ENCODE results near the gene TMEM140. TPM values are rescaled to one million over a fixed set of nuclear protein-coding genes. Genes with fewer than 3 reads are reported as not detected.

TMEM140 gene
- total RNA-seq, 8 experiments from 2014 or later = 4.7 to 18.5 (median 11.4) TPM

DNA sequence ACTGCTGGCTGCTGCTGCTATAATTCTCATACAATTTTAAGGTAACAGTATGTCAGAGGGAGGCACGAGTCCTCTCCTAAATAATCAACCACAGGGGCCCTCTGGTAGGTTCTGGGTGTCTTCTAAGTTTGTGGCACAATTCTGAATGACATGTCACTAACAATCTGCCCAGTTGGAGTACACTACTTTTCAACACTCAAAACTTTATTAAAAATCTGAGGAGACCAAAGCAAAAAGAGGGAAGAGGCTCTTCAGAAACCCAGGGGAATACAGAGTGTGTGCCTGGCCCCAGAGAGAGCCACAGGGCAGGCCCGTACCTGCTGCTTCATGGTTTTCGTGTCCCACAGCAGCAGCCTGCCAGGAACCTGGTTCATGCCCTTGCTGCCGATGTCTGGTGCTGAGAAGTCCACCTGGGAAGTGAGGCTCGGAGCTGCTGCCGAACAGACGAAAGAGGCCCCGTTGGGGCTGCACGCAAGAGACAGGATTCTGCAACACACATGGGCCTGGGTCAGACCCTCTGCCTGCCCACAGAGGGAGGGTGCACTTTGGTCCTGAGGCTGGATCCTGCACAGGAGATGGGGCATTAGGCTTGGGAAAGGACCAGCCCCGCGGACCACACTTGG is 45.2 kb downstream of the TMEM140 start:
- 0 to 100% (median 89%) methylated on average over 1 to 5 of the region's 11 CpGs; no CpG with 5 or more reads in 5 of the 10 experiments for WGBS, 10 experiments
- Histone ChIP-seq H3K27ac (no peak overlapping the region), H3K4me1 (replicated peaks in 1 of 2) (no peaks in the 10 kb centered on the region), H3K4me3 (no peak overlapping the region)
- in situ Hi-C loops (cut with MboI; ENCODE audit: low pct_unique_long_range_greater_than_20kb in 2 of 9, low sequenced_read_pairs in 9 of 9, unreplicated experiment in 9 of 9) = no loop called here
- no peak for ATAC-seq (replicated peaks in 6 of 8)

DNA sequence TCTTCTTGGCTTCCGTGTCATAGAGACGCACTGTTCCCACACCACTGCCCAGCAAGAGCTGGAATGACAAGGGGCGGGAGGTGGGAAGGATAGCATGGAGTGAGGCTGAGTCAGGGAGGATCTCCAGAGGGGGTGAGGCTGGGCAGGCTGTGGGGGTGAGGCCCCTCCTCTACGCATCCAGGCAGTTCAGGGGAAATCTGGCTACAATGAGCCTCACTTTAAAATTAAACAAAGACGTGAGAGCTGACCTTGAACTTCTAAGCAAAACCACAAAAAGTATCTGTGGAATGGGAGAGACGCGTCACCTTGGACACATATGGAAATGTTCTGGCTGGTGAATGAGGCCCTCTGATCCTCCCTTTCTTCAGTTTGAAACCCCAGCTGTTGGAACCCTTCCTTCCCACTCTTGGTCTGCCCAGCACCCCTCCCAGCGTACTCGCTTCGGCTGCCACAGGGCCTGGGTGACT is 45.8 kb downstream of the TMEM140 start:
- H3K27ac ChIP-seq = no peak overlapping the region
- no peaks in the 10 kb centered on the region for H3K4me1 ChIP-seq (replicated peaks in 1 of 2)

DNA sequence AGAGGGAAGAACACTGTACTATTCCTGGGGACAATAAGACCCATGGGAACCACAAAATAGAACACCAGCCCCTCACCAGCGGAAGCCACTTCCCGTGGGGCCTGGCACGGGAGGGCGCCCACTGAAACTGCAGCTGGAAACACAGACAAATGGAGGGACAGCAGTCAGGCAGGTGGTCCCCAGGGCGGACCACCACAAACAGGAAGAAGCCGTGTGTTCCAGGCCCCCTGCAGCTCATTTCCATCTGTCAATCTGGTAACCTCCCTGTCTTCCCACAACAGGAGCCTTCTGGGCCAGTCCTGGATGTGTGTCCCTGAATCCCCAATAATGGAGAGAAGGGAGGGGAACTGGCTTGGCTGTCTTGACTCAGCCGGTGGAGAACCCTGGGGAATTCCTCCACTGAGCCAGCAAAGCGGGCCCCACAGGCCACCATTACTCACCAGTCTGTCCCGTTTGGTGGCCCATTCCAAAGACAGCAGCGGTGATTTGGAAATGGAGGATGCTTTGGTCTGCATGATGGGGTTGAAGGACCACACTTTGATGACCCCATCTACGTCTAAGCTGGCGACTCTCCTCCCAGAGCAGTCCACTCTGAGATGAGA is 46.7 kb downstream of the TMEM140 start:
- in situ Hi-C loops (cut with MboI; ENCODE audit: low pct_unique_long_range_greater_than_20kb in 2 of 9, low sequenced_read_pairs in 9 of 9, unreplicated experiment in 9 of 9) = no loop called here
- no peaks in the 10 kb centered on the region for H3K4me1 ChIP-seq (replicated peaks in 1 of 2)
- no peak overlapping the region for H3K27ac ChIP-seq
- ATAC-seq (replicated peaks in 6 of 8) = no peak
- H3K4me3 ChIP-seq = no peak overlapping the region
- 55 to 100% (median 100%) methylated on average over 1 to 9 of the region's 12 CpGs; no CpG with 5 or more reads in 2 of the 10 experiments for WGBS, 10 experiments

More for the DNA sequence above, 45.8 kb downstream of the TMEM140 start:
- H3K4me3 ChIP-seq = no peak overlapping the region
- ATAC-seq (replicated peaks in 6 of 8) = peak in 1 of 8 experiments; percentile 80
- WGBS, 10 experiments = 33 to 100% (median 94%) methylated on average over 1 to 7 of the region's 10 CpGs; no CpG with 5 or more reads in 4 of the 10 experiments
- in situ Hi-C loops (cut with MboI; ENCODE audit: low pct_unique_long_range_greater_than_20kb in 2 of 9, low sequenced_read_pairs in 9 of 9, unreplicated experiment in 9 of 9) = no loop called here

DNA sequence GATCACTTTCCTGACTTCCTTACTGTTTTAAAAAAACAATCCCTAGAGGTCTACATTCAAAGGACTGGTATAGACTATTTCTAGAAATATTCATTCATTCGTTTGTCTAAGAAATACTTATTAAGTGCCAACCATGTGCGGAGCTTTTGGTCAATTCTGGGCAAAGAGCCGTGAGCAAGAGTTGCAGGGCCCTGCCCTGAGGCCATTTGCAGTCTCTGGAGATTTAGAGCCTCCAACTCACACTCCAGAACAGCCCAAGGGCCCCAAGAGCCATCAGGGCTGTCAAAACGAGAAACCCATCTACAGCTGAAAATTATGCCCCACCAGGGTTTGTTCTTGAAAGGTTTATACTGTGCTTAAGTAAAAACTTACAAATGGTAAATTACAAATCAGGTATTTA is 47.3 kb downstream of the TMEM140 start:
- no peaks in the 10 kb centered on the region for H3K4me1 ChIP-seq (replicated peaks in 1 of 2)
- in situ Hi-C loops (cut with MboI; ENCODE audit: low pct_unique_long_range_greater_than_20kb in 2 of 9, low sequenced_read_pairs in 9 of 9, unreplicated experiment in 9 of 9) = no loop called here
- H3K27ac ChIP-seq = no peak overlapping the region
- 78 to 100% (median 91%) methylated on average over 1 to 4 of the region's 4 CpGs; no CpG with 5 or more reads in 2 of the 10 experiments for WGBS, 10 experiments
- H3K4me3 ChIP-seq = no peak overlapping the region
- ATAC-seq (replicated peaks in 6 of 8) = no peak

DNA sequence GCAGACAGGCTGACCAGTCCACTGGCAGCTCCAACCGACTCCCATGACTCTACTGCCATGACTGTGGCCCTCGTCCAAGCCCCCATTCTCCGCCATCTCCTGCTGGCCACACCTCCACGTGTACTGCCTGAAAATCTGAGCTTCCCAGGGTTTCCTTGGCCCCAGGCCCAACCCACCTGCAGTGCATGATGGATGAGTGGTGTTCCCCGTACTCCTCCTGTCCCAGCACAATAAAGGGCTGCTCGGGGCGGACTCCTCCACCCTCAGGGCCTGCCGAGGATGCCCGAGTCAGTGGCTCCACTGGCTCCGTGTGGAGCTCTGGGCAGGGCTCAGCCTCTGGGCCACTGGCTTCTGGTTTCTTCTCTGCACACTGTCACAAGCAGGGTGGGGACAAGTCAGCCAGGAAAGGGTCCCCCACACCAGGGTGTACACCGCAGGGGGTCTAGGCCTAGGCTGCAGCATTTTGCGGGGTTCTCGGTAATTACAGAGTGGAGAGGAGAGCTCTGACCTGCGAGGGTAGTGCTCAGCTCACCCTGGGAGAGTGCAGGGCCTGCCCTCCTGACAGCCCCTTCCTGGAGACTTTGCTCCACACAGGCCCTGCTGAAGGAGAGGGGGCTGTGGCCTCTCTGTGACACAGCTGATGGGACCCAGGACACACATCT is 48.2 kb downstream of the TMEM140 start:
- in situ Hi-C loops (cut with MboI; ENCODE audit: low pct_unique_long_range_greater_than_20kb in 2 of 9, low sequenced_read_pairs in 9 of 9, unreplicated experiment in 9 of 9) = no loop called here
- no peak overlapping the region for H3K4me3 ChIP-seq
- 90 to 100% (median 92%) methylated on average over 2 to 4 of the region's 14 CpGs; no CpG with 5 or more reads in 6 of the 10 experiments for WGBS, 10 experiments
- no peaks in the 10 kb centered on the region for H3K4me1 ChIP-seq (replicated peaks in 1 of 2)
- no peak overlapping the region for H3K27ac ChIP-seq
- ATAC-seq (replicated peaks in 6 of 8) = no peak

DNA sequence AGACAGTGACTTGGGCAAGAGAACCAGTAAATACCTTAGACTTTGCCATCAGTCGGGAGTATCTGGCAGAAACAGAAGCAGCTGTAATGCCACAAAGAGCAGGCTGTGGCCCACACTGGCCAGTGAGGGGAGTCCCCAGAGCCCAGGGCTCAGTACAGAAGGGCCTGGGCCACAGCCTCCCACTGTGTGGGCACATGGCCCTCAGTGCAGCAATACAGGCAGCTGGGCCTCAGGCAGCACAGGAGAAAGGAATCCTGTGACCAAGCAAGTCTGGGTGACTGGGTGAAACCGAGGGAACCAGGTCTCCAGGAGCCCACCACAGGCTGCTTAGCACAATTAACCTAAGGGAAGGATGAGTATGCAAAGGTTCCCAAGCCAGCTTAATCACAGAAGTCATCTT is 49.5 kb downstream of the TMEM140 start:
- 60 to 100% (median 84%) methylated on average over 1 to 2 of the region's 2 CpGs; no CpG with 5 or more reads in 4 of the 10 experiments for WGBS, 10 experiments
- no peak overlapping the region for H3K27ac ChIP-seq
- peak in 1 of 8 experiments; percentile 38 for ATAC-seq (replicated peaks in 6 of 8)
- in situ Hi-C loops (cut with MboI; ENCODE audit: low pct_unique_long_range_greater_than_20kb in 2 of 9, low sequenced_read_pairs in 9 of 9, unreplicated experiment in 9 of 9) = no loop called here
- H3K4me1 ChIP-seq (replicated peaks in 1 of 2) = no peaks in the 10 kb centered on the region
- no peak overlapping the region for H3K4me3 ChIP-seq

DNA sequence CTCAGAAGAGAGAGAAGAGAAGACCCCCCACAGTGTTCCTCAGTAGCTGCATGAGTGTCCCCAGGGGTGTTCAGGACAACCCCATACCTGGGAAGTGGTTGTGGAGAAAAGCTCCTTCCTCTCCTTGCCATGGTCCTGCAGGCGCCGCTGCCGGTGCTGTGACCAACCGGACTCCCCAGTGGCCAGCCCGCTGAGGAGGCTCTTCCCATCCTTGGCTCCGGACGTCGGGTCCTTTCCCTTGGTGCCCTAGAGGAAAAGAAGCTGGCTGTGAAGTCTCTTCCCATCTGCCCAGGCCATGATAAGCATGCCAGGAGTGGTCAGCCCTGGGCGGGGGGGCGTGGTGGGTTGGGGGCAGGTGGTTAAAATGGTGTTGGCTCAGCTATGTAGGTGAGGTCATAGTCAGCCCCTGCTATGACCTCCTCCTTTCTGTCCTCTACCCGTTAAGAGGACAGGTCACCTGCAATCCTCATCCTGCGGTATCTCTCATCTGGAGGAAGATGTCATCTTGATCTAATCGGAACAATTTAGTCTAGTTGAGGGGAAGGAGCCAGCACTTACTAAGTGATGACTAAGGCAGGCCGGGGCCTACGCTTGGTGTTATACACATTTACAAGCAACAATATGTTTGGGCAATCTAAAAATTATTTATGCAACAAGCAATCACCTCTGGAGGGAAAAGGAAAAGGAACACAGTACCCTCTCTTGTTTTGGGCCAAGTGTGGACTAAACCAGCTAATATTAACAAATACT is 50.2 kb downstream of the TMEM140 start:
- 28 to 100% (median 98%) methylated on average over 2 to 5 of the region's 15 CpGs; no CpG with 5 or more reads in 4 of the 10 experiments for WGBS, 10 experiments
- ATAC-seq (replicated peaks in 6 of 8) = no peak
- in situ Hi-C loops (cut with MboI; ENCODE audit: low pct_unique_long_range_greater_than_20kb in 2 of 9, low sequenced_read_pairs in 9 of 9, unreplicated experiment in 9 of 9) = no loop called here
- Histone ChIP-seq H3K4me1 (replicated peaks in 1 of 2) (no peaks in the 10 kb centered on the region), H3K27ac (no peak overlapping the region), H3K4me3 (no peak overlapping the region)

DNA sequence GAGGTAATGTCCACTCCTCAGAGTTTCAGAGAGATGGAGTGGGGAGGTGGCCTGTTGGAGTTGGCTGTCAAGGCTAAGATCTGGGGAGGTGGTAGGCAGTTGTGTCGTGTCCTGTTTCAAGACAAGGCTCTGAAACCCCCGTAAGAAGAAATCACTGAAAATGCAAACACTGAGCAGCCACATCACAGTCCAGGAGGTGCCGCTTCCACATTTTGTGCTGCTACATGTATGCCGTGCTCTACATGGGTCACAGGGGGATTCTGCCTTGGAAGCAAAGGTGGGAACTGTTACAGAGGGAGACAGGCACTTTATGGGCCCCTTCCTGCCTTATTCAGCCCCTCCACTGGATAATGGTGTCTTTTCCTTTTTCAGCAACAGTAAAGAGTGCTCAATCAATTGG is 51.6 kb downstream of the TMEM140 start:
- no peak for ATAC-seq (replicated peaks in 6 of 8)
- 70 to 100% (median 95%) methylated on average over 2 to 3 of the region's 4 CpGs; no CpG with 5 or more reads in 3 of the 10 experiments for WGBS, 10 experiments
- in situ Hi-C loops (cut with MboI; ENCODE audit: low pct_unique_long_range_greater_than_20kb in 2 of 9, low sequenced_read_pairs in 9 of 9, unreplicated experiment in 9 of 9) = no loop called here
- H3K4me3 ChIP-seq = no peak overlapping the region
- H3K4me1 ChIP-seq (replicated peaks in 1 of 2) = no peaks in the 10 kb centered on the region
- H3K27ac ChIP-seq = no peak overlapping the region

DNA sequence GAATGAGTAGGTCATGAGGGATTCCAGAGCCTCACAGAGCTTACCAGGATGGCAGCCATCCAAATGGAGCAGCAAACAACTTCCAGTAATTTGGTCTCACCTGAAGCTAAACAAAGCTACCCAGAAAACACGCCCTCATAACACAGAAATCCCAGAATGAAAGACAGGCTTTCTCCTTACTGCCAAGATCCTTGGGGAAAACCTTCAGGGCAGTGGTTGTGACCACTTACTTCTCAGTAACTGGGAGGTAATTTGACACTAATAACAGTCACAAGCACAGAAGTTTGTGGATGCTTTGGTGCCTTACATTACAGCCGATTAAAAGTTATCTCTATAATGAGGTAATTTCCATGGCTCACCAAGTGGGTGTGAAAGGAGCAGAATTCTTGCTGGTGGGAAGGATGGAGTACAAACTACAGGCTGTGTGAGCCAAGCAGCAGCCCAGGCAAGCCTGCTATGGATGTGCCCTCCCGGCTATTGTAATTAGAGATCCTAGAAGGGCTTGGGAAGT is 53.0 kb downstream of the TMEM140 start:
- 33 to 100% (median 80%) methylated on average over 1 to 3 of the region's 3 CpGs; no CpG with 5 or more reads in 2 of the 10 experiments for WGBS, 10 experiments
- no peaks in the 10 kb centered on the region for H3K4me1 ChIP-seq (replicated peaks in 1 of 2)
- ATAC-seq (replicated peaks in 6 of 8) = no peak
- H3K27ac ChIP-seq = no peak overlapping the region
- H3K4me3 ChIP-seq = no peak overlapping the region
- in situ Hi-C loops (cut with MboI; ENCODE audit: low pct_unique_long_range_greater_than_20kb in 2 of 9, low sequenced_read_pairs in 9 of 9, unreplicated experiment in 9 of 9) = no loop called here

DNA sequence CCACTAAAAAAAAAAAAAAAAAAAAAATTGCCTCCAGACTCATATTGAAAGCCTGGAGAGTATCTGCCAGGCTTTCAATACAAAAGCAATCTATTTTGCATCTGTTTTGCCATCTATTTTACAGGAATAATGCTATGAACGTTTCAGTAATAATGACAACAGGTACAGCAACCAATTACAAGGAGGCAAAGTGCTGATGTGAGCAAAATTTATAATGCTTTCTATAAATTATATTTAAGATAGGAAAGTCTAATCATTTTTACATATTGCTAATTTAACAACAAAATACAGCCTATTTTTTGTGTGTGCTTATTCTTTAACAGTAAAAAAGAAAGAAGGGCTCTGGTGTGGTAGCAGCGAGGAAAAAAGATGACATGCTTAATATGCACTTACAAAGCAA is 53.5 kb downstream of the TMEM140 start:
- in situ Hi-C loops (cut with MboI; ENCODE audit: low pct_unique_long_range_greater_than_20kb in 2 of 9, low sequenced_read_pairs in 9 of 9, unreplicated experiment in 9 of 9) = no loop called here

DNA sequence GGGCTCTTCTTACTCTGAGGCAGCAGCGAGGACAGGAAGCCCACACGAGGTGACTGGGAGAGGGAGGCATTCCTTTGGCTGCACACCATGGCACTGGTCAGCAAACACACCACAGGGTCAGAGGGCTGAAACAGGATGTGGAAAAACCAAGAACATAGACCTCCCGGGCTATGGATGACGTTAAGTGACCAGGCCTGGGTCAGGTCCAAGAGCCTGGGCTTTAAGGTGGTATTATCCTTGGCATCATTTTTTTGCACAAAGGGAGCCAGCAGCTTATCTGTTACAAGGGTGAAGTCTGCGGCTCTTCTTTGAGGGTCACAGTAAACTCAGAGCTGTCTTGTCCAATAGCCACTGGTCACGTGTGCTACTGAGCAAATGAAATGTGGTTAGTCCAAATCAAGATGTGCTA is 56.5 kb downstream of the TMEM140 start:
- Histone ChIP-seq H3K4me3 (no peak overlapping the region), H3K27ac (no peak overlapping the region), H3K4me1 (replicated peaks in 1 of 2) (peaks cover 0 to 3% of the 10 kb centered on the region in 2 donors)
- in situ Hi-C loops (cut with MboI; ENCODE audit: low pct_unique_long_range_greater_than_20kb in 2 of 9, low sequenced_read_pairs in 9 of 9, unreplicated experiment in 9 of 9) = no loop called here
- WGBS, 10 experiments = 30 to 100% (median 90%) methylated on average over 1 to 6 of the region's 6 CpGs; no CpG with 5 or more reads in 3 of the 10 experiments
- no peak for ATAC-seq (replicated peaks in 6 of 8)

More for the DNA sequence above, 53.5 kb downstream of the TMEM140 start:
- no peaks in the 10 kb centered on the region for H3K4me1 ChIP-seq (replicated peaks in 1 of 2)
- ATAC-seq (replicated peaks in 6 of 8) = no peak
- no peak overlapping the region for H3K27ac ChIP-seq
- 56 to 83% (median 74%) methylated on average over 1 to 2 of the region's 2 CpGs; no CpG with 5 or more reads in 1 of the 10 experiments for WGBS, 10 experiments
- no peak overlapping the region for H3K4me3 ChIP-seq

DNA sequence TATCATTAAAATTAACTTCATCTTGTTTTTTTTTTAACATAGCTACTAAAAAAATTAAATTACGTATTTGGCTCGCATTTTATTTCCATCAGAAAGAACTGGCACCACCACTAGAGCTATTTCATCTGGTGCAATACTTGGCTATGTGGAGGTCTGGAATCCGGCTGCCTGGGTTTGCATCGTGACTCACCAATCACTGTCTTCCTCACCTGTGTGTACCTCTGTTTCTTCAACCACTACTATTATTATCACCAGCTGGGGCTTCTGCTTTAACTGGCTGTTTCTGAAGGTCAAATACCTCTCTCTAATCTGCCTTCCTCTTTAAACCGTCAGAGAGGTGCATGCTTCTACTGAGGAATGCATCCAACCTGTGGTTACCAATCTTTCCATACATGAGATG is 57.0 kb downstream of the TMEM140 start:
- no peak for ATAC-seq (replicated peaks in 6 of 8)
- 71 to 100% (median 93%) methylated on average over 2 to 5 of the region's 5 CpGs; no CpG with 5 or more reads in 1 of the 10 experiments for WGBS, 10 experiments
- Histone ChIP-seq H3K4me1 (replicated peaks in 1 of 2) (peaks cover 0 to 3% of the 10 kb centered on the region in 2 donors), H3K27ac (no peak overlapping the region), H3K4me3 (no peak overlapping the region)
- in situ Hi-C loops (cut with MboI; ENCODE audit: low pct_unique_long_range_greater_than_20kb in 2 of 9, low sequenced_read_pairs in 9 of 9, unreplicated experiment in 9 of 9) = no loop called here

All from motor neuron (in vitro differentiated cells).